Lung microvascular endothelial cell (primary cell): ENCODE data around the gene DNAJC24. TPM values are rescaled to one million over a fixed set of nuclear protein-coding genes. Genes with fewer than 3 reads are reported as not detected.

Source experiments
- DNase-seq, 2 donors: peaks; one replicate each; pipeline versions ENCODE4 v3.0.0 to v3.0.0-alpha.2; 2010; ENCODE audit warnings: low read depth in 2 of 2
- total RNA-seq: library from RNA; depleted of rRNA; stranded (reverse); fragments of >200 nt; gene quantifications from 2 replicates; pipeline ENCODE4 v1.2.1, GENCODE V29; 2014

Gene DNAJC24
- total RNA-seq, 1 donor from 2014 or later: 8.5 TPM

- DNase-seq: no peak
These were observed 44.7 kb downstream of the DNAJC24 start for GRCh38 chr11:31414338-31414737.

- DNase-seq: no peak
These were observed 45.8 kb downstream of the DNAJC24 start for GRCh38 chr11:31415435-31415834.

GRCh38 chr11:31417357-31417756 is 47.7 kb downstream of the DNAJC24 start:
- no peak for DNase-seq

- DNase-seq: no peak
These were observed 48.2 kb downstream of the DNAJC24 start for GRCh38 chr11:31417816-31418215.

GRCh38 chr11:31419138-31419537 is 49.5 kb downstream of the DNAJC24 start:
- no peak for DNase-seq

- no peak for DNase-seq
These were observed 50.0 kb downstream of the DNAJC24 start for GRCh38 chr11:31419669-31420068.

GRCh38 chr11:31421820-31422219 is 52.2 kb downstream of the DNAJC24 start:
- DNase-seq: no peak

- no peak for DNase-seq
These were observed 53.0 kb downstream of the DNAJC24 start for GRCh38 chr11:31422703-31423102.

GRCh38 chr11:31424652-31425051 is 55.0 kb downstream of the DNAJC24 start:
- DNase-seq: no peak

- DNase-seq: no peak
These were observed 64.2 kb downstream of the DNAJC24 start for GRCh38 chr11:31433851-31434250.

GRCh38 chr11:31437742-31438435 is 68.2 kb downstream of the DNAJC24 start:
- DNase-seq: no peak

GRCh38 chr11:31441296-31441695 is 71.6 kb downstream of the DNAJC24 start:
- no peak for DNase-seq

GRCh38 chr11:31442086-31442485 is 72.4 kb downstream of the DNAJC24 start:
- DNase-seq: peak; percentile 1

GRCh38 chr11:31443802-31444201 is 74.1 kb downstream of the DNAJC24 start:
- DNase-seq: no peak

GRCh38 chr11:31445621-31446020 is 76.0 kb downstream of the DNAJC24 start:
- DNase-seq: no peak

GRCh38 chr11:31449040-31449439 is 79.4 kb downstream of the DNAJC24 start:
- DNase-seq: no peak

GRCh38 chr11:31450841-31451240 is 81.2 kb downstream of the DNAJC24 start:
- no peak for DNase-seq

- no peak for DNase-seq
These were observed 85.5 kb downstream of the DNAJC24 start for GRCh38 chr11:31455177-31455576.

- no peak for DNase-seq
These were observed 94.8 kb downstream of the DNAJC24 start for GRCh38 chr11:31464436-31464835.

- no peak for DNase-seq
These were observed 104.4 kb downstream of the DNAJC24 start for GRCh38 chr11:31474083-31474482.

- DNase-seq: no peak
These were observed 108.0 kb downstream of the DNAJC24 start for GRCh38 chr11:31477528-31478222.

GRCh38 chr11:31478223-31478590 is 108.5 kb downstream of the DNAJC24 start:
- no peak for DNase-seq

GRCh38 chr11:31479066-31479465 is 109.4 kb downstream of the DNAJC24 start:
- no peak for DNase-seq
